Fibroblast of skin of left quadriceps (primary cell): ENCODE measurements around the gene FEZF2.

Source experiments
- DNase-seq, 2 experiments: peaks; one replicate each; pipeline ENCODE4 v3.0.0-alpha.2; 2013; ENCODE audit warnings: low read depth in 2 of 2

Gene FEZF2

GRCh38 chr3:62372621-62373041, 719 bp downstream of the FEZF2 start:
- DNase-seq: no peak

- DNase-seq: no peak
These were observed 1.4 kb downstream of the FEZF2 start for GRCh38 chr3:62371720-62372591.

- no peak for DNase-seq
These were observed 2.3 kb downstream of the FEZF2 start for GRCh38 chr3:62370858-62371719.

- DNase-seq: no peak
These were observed 3.1 kb downstream of the FEZF2 start for GRCh38 chr3:62370112-62370857.

GRCh38 chr3:62369476-62369743, 3.9 kb downstream of the FEZF2 start:
- no peak for DNase-seq

DNA sequence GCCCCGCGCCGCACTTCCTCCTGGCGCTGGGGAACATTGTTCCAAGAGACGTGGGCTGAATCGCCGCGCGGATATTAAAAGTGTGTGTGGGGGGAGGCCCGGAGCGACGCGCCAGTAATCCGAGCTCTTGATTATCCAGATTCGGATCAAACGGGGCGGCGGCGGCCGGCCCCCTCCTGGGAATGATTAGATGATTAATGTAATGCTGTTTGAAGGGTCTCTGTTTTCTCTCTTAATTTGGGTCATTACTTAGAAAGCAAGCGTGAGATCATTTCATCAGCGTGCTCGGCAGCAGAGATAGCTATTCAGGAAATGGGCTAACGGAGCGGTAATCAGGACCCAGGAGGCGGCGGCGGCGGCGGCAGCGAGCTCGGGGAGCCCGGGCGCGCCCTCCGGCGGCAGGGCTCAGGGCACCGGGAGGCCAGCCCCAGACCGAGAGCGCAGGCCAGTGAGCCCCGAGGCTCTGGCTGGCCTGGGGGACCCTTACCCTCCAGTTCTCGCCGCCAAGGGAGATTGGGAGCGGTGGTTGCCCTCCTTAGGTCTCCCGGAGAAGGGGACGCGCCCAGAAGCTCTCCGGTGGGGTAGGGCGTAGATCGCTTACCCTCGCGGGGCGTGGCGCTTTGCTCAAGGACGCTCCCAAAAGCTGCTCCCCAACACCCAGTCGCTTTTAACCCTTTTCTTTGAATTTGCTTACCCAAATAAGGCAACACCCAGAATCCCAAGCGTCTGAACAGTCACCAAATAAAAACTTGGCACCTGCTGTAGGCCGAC, 4.5 kb downstream of the FEZF2 start:
- no peak for DNase-seq

GRCh38 chr3:62368290-62368704, 5.1 kb downstream of the FEZF2 start:
- no peak for DNase-seq

- DNase-seq: no peak
These were observed 5.6 kb downstream of the FEZF2 start for GRCh38 chr3:62367763-62368195.

- no peak for DNase-seq
These were observed 7.2 kb downstream of the FEZF2 start for GRCh38 chr3:62366126-62366484.

DNA sequence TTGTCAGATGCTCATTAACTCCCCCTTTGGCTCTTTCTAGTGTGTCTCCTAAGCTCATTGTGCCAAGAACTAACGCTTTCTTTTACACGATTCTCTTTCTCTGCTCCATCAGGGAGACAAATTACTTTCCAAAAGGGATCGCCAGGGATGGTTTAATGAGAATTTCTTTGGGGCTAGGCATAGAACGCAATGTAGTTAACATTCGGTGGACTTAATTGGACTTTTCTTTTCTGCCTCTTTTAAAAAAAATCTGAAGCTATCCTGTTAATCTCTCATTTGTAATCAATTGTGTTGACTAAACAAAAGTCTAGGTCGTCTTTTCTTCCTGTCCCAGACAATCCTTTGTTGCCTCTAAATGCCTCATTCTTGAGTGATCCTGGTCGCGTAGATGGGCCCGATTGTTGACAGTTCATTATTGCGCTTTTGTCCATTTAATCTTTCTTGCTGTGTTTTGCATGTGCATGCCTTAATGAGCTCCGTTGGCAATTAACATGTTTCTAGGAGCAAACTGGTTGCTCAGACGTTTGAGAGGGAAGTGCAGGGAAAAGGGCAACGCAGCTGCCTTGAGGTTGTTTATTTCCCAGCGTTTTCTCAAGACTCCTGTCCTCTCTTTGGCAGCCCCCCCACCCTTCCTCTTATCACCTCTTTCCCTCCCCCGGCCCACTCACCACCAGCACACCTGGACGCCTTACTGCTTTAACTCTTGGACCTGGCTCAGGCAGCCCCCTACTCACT, 7.8 kb downstream of the FEZF2 start:
- DNase-seq: no peak

- DNase-seq: no peak
These were observed 9.2 kb downstream of the FEZF2 start for GRCh38 chr3:62364191-62364590.

GRCh38 chr3:62363275-62363674, 10.1 kb downstream of the FEZF2 start:
- DNase-seq: no peak

- no peak for DNase-seq
These were observed 11.5 kb downstream of the FEZF2 start for GRCh38 chr3:62361824-62362223.

DNA sequence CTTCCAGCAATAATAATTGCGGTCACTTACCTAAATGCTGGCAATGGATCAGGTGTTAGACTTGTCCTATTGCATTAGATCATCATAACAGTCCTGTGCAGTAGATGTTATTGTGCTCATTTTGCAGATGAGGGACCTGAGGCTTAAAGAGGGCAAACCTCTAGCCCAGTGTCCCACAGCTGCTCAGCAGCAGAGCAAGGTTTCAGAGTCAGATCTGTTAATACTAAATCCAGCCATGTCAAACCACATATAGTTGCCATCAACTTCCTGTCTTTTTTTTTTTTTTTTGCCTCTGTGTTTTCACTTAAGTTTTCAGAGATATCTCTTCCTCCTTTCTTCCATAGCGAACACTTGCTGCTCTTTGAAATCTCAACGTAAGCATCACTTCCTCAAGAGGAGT, 12.1 kb downstream of the FEZF2 start:
- no peak for DNase-seq

DNA sequence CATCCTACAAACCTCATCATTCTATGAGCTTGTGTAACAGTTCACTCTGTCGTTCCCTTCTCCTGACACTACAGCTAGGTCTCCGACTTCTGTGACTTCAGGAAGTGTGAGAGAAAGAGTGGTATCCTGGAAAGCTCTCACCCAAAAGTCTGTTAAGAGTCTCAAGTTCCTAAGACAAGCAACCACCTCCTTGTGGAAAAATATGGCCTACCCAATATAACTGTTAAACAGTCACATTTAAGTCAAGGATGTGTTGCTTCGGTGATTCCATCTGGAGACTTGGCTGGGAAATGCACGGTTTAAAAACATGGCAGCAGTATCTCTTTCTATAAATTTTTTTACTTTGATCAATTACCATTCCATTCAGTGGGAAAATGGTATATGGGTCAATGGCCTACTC, 13.8 kb downstream of the FEZF2 start:
- DNase-seq: no peak

DNA sequence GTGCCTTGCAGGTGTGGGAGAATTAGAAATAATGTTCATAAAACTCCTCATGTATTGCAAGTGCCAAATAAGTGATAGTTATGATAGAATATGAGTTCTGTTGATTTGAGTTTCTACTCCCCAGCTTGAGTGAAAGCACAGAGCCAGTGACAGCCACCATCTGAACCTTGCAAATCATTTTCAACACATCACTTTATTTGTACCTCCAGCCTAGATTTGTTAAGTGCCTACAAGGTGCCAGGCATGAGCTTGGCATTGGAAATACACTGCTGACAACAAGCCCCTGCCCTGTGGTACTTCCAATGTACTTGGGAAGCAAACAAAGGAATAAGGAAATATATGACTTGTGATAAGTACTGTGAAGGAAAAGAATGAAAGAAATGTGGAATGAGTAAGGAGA, 17.0 kb downstream of the FEZF2 start:
- no peak for DNase-seq

DNA sequence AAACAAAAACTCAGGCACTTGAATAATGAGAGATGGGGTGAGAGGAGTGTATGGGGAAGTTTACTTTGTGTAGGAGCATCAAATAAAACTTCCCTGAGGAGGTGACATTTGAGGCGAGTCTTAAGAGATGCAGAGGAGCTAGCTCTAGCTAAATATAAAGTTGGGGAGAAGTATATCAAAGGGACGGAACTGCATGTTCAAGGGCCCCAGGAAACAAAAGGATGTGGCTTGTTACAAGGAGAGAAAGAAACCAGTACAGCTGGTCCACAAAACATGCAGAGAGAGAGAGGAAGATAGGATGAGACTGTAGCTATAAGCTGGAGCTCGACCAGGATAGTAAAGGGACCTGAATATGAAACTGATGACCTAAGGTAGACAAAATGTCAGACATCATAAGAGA, 17.6 kb downstream of the FEZF2 start:
- no peak for DNase-seq

DNA sequence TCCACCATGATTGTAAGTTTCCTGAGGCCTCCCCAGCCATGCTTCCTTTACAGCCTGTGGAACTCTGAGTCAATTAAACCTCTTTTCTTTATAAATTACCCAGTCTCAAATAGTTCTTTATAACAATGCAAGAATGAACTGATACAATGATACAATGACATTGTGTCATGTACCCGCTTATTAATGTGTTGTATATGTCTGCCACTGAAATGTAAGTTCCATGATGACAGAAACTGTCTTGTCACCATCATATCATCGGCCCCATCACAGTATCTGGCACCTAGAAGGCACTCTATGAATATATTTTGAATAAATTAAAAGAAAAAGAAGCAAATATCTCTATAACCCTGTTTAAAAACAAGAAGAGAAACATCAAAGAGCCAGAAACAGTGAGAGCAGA, 29.6 kb downstream of the FEZF2 start:
- no peak for DNase-seq

GRCh38 chr3:62335196-62335595, 38.2 kb downstream of the FEZF2 start:
- no peak for DNase-seq

DNA sequence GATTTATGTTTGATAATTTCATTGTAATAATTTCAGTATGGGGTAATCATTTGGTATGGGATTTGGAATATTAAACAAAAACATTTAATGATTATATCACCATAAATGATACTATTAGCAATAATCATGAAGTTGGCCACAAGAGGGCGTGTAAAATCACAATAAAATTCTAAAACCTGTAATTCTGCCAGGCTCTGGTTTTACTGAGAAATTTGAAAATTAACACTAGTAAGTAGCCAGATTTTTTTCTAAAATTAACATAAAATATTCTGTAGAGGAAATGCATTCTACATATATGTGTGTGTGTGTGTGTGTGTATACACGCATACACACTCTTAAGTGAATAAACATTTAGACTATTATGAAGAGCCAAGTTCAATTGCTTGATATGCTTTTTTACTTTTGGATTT, 40.5 kb downstream of the FEZF2 start:
- DNase-seq: peak; percentile 7 to 15

DNA sequence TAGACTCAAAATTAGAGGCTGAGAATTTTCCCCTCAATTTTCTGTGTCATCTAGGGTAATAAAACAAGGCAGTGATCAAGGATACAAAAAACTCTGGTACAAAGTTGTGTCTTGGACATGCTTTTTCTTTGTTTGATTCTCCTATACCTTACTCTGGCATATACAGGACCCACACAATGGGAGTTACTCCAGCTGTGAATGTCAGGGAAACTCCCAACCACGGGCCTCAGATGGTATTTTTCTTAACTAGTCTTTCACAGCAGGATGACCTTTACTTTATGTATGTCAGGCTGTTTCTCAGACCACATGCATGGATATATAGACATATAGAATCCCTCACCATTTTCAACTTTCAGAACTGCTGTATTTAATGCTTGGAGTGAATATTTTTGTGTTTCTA, 41.3 kb downstream of the FEZF2 start:
- DNase-seq: no peak
